Ramos (cell line): ENCODE data around the gene ATE1.
"Not testable (repeated sequence)": the region's sequence is repeated elsewhere in the genome, so short reads cannot be mapped to it uniquely, and the experiment has no call there.

Source experiments
- in situ Hi-C: fragments of 300-500 bp; cut with MboI; formaldehyde crosslinking; loops from one replicate; pipeline ENCODE4 v1.14.3; 2022; ENCODE audit warnings: low sequenced_read_pairs; ENCODE audit not compliant: unreplicated experiment

Gene ATE1

GRCh38 chr10:121927841-121928527, at the start of gene ATE1:
TSS of gene ATE1 (minus strand) at chr10:121928031. CDS start at chr10:121927949, 82 bp downstream.
- in situ Hi-C loops: no loop called here

- in situ Hi-C loops: no loop called here
Observed at GRCh38 chr10:121976607-121977006, 48.8 kb upstream of the ATE1 start.

GRCh38 chr10:121975295-121976086, 47.7 kb upstream of the ATE1 start:
- in situ Hi-C loops: no loop called here

GRCh38 chr10:121974535-121975294, 46.9 kb upstream of the ATE1 start, which contains the start of gene NSMCE4A:
TSS of gene NSMCE4A (minus strand) at chr10:121975217. CDS start at chr10:121975165, 52 bp downstream.
- in situ Hi-C loops: no loop called here

- in situ Hi-C loops: no loop called here
Observed at GRCh38 chr10:121974019-121974534, 46.2 kb upstream of the ATE1 start.

- in situ Hi-C loops: not testable (repeated sequence)
Observed at GRCh38 chr10:121969086-121969485, 41.3 kb upstream of the ATE1 start.

- in situ Hi-C loops: no loop called here
Observed at GRCh38 chr10:121965996-121966395, 38.2 kb upstream of the ATE1 start.

GRCh38 chr10:121961456-121961855, 33.6 kb upstream of the ATE1 start:
- in situ Hi-C loops: no loop called here

GRCh38 chr10:121959671-121960070, 31.8 kb upstream of the ATE1 start:
- in situ Hi-C loops: no loop called here

GRCh38 chr10:121956111-121957061, 28.6 kb upstream of the ATE1 start:
- in situ Hi-C loops: no loop called here

GRCh38 chr10:121952226-121952625, 24.4 kb upstream of the ATE1 start:
- in situ Hi-C loops: no loop called here

- in situ Hi-C loops: no loop called here
Observed at GRCh38 chr10:121949451-121949850, 21.6 kb upstream of the ATE1 start.

GRCh38 chr10:121949049-121949448, 21.2 kb upstream of the ATE1 start:
- in situ Hi-C loops: no loop called here

GRCh38 chr10:121947343-121948330, 19.8 kb upstream of the ATE1 start:
- in situ Hi-C loops: no loop called here

- in situ Hi-C loops: no loop called here
Observed at GRCh38 chr10:121942749-121943416, 15.1 kb upstream of the ATE1 start.

- in situ Hi-C loops: no loop called here
Observed at GRCh38 chr10:121941532-121941931, 13.7 kb upstream of the ATE1 start.

GRCh38 chr10:121936295-121936694, 8.5 kb upstream of the ATE1 start:
- in situ Hi-C loops: no loop called here

GRCh38 chr10:121935702-121936101, 7.9 kb upstream of the ATE1 start:
- in situ Hi-C loops: no loop called here
